Measurements from ENCODE around the gene DYRK2.

The DYRK2 gene

GRCh38 chr12:67646775-67647174 lies 1.8 kb upstream of the DYRK2 start:
- DNase-seq (ENCODE audit: low read depth): no peak

- peak; percentile 13 for DNase-seq (ENCODE audit: low read depth)
Measured at GRCh38 chr12:67647181-67647798, 1.3 kb upstream of the DYRK2 start.

- peak; percentile 22 for DNase-seq (ENCODE audit: low read depth)
Measured at GRCh38 chr12:67647799-67648520, 585 bp upstream of the DYRK2 start.

GRCh38 chr12:67649261-67649569 lies 670 bp downstream of the DYRK2 start:
- no peak for DNase-seq (ENCODE audit: low read depth)

- DNase-seq (ENCODE audit: low read depth): peak; percentile 30
Measured at GRCh38 chr12:67649570-67650387, 1.2 kb downstream of the DYRK2 start.

GRCh38 chr12:67650388-67651131 lies 2.0 kb downstream of the DYRK2 start:
- DNase-seq (ENCODE audit: low read depth): no peak

GRCh38 chr12:67651132-67651695 lies 2.7 kb downstream of the DYRK2 start:
- DNase-seq (ENCODE audit: low read depth): no peak

GRCh38 chr12:67655829-67656228 lies 7.3 kb downstream of the DYRK2 start:
- no peak for DNase-seq (ENCODE audit: low read depth)

- DNase-seq (ENCODE audit: low read depth): no peak
Measured at GRCh38 chr12:67656251-67656650, 7.7 kb downstream of the DYRK2 start.

GRCh38 chr12:67658486-67658885 lies 9.9 kb downstream of the DYRK2 start:
- DNase-seq (ENCODE audit: low read depth): no peak

- DNase-seq (ENCODE audit: low read depth): no peak
Measured at GRCh38 chr12:67659292-67659691, 10.7 kb downstream of the DYRK2 start.

- DNase-seq (ENCODE audit: low read depth): no peak
Measured at GRCh38 chr12:67661311-67662021, 12.9 kb downstream of the DYRK2 start.

GRCh38 chr12:67662910-67663538 lies 14.5 kb downstream of the DYRK2 start:
- no peak for DNase-seq (ENCODE audit: low read depth)

GRCh38 chr12:67664171-67664570 lies 15.6 kb downstream of the DYRK2 start:
- DNase-seq (ENCODE audit: low read depth): no peak

GRCh38 chr12:67665679-67666078 lies 17.1 kb downstream of the DYRK2 start:
- no peak for DNase-seq (ENCODE audit: low read depth)

- DNase-seq (ENCODE audit: low read depth): no peak
Measured at GRCh38 chr12:67666605-67667004, 18.1 kb downstream of the DYRK2 start.

- DNase-seq (ENCODE audit: low read depth): no peak
Measured at GRCh38 chr12:67667276-67668073, 18.9 kb downstream of the DYRK2 start.

GRCh38 chr12:67669217-67669933 lies 20.8 kb downstream of the DYRK2 start:
- no peak for DNase-seq (ENCODE audit: low read depth)

GRCh38 chr12:67669934-67670631 lies 21.5 kb downstream of the DYRK2 start:
- DNase-seq (ENCODE audit: low read depth): no peak
